Measurements from ENCODE around the gene CDC42EP3. TPM values are rescaled to one million over a fixed set of nuclear protein-coding genes. Genes with fewer than 3 reads are reported as not detected.

The CDC42EP3 gene
- total RNA-seq, 6 experiments from 2014 or later: 159 to 248 (median 201) TPM

DNA sequence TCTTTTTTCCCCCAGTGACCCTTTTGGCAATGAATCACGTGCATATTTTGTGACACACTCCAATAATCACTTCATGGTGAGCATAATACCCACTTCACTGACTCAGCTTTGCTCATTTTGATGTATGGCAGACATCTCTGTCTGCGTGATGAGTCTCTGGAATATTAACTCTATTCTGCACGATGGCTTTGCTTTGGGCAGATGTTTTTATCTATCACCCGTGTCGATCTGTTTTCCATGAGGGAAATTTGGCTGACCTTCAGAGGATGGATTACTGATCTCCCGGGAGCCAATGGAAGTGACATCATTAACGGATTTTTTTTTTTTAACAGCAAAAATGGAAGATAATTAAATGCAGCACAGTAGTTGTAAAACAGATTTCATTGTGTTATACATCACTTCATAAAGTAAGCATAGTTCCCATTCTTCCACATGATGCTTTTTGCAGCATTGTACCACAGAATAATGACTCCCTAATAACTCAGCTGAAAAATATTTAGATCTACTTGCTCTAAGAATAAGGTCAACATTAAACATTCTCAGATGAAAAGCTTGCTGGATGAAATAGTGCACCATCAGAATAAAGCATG lies 29.8 kb downstream of the CDC42EP3 start:
- TF ChIP-seq, protein P1, sequence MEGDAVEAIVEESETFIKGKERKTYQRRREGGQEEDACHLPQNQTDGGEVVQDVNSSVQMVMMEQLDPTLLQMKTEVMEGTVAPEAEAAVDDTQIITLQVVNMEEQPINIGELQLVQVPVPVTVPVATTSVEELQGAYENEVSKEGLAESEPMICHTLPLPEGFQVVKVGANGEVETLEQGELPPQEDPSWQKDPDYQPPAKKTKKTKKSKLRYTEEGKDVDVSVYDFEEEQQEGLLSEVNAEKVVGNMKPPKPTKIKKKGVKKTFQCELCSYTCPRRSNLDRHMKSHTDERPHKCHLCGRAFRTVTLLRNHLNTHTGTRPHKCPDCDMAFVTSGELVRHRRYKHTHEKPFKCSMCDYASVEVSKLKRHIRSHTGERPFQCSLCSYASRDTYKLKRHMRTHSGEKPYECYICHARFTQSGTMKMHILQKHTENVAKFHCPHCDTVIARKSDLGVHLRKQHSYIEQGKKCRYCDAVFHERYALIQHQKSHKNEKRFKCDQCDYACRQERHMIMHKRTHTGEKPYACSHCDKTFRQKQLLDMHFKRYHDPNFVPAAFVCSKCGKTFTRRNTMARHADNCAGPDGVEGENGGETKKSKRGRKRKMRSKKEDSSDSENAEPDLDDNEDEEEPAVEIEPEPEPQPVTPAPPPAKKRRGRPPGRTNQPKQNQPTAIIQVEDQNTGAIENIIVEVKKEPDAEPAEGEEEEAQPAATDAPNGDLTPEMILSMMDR (IDR thresholded peaks at IDR 0.05): no peak
- H3K9me3 Mint-ChIP-seq: no peaks in the 10 kb centered on the region
- peaks cover 65% of the 10 kb centered on the region for H3K36me3 Mint-ChIP-seq (ENCODE audit: low read depth)
- H3K27me3 Mint-ChIP-seq (ENCODE audit: insufficient read depth): peaks cover 11% of the 10 kb centered on the region
- peak overlapping the region; percentile 66 for H3K4me3 Mint-ChIP-seq
- peaks cover 96% of the 10 kb centered on the region for H3K4me1 Mint-ChIP-seq (ENCODE audit: low read depth)
- DNase-seq: peak; percentile 85
- H3K27ac Mint-ChIP-seq: peak overlapping the region; percentile 86

DNA sequence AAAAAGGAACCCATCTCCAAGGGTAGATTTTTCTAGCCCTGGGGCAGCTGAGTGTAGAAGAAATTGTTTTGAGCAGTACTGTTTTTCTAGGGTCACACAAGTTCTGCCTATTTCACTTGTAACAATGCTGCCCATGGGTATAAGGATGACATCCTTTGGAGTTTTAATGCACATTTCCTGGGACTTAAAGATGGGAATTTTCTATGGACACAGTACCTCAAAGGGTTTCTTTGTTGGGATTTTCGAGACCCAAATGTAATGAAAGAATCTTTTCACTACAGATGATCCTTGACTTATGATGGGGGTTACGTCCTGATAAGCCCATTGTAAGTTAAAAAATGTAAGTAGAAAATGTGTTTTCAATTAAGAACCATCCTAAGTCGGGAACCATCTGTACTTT lies 31.8 kb downstream of the CDC42EP3 start:
- Mint-ChIP-seq H3K27me3 (ENCODE audit: insufficient read depth) (peaks cover 16% of the 10 kb centered on the region), H3K27ac (peak overlapping the region; percentile 77), H3K4me1 (ENCODE audit: low read depth) (peaks cover 96% of the 10 kb centered on the region), H3K4me3 (0 out of 2 replicates have a peak overlapping the region, but pooled peaks have one; percentile 18), H3K9me3 (no peaks in the 10 kb centered on the region), H3K36me3 (ENCODE audit: low read depth) (peaks cover 46% of the 10 kb centered on the region)
- TF ChIP-seq, protein P1 (IDR thresholded peaks at IDR 0.05): no peak
- DNase-seq: no peak

DNA sequence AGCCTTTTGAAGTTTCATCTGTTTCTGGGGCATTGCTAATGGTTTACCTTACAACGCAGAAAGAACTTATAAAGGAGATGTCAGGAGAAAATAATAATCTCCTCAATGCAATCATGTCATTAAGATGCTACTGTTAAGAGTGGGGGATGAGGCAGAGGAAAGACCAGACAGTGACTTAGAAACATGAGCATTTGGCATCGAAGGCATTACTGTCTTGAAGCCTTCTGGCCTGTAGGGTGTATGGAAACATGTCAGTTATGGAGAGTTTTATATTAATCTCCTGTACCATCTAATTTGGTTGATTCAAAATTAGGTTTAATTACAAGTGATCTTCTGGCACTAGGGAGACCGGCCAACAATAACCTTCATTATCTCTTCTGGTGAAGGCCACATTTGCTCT lies 32.5 kb downstream of the CDC42EP3 start:
- H3K9me3 Mint-ChIP-seq: no peaks in the 10 kb centered on the region
- H3K4me3 Mint-ChIP-seq: no peak overlapping the region

DNA sequence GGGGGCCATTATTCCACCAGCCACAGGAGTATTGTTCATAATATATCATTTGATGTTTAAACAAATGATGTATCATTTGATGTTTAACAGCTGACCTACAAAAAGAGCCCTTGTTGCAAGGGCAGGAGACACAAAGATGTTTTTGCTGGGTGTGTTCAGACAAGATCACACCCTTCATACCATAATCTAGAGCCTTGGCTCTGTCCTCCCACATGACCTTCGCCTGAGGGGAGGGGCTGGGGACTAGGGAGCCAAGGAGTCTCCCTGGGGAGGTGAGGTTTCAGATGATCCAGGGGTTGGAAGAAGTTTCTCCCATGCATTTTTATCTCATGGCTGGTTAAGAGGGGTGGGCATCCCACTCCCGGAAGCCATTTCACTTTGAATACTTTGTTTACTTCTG lies 33.5 kb downstream of the CDC42EP3 start:
- H3K4me3 Mint-ChIP-seq: no peak overlapping the region
- TF ChIP-seq, protein P1 (IDR thresholded peaks at IDR 0.05): no peak

More for the DNA sequence above, 32.5 kb downstream of the CDC42EP3 start:
- H3K27ac Mint-ChIP-seq: peak overlapping the region; percentile 57
- DNase-seq: no peak
- TF ChIP-seq, protein P1 (IDR thresholded peaks at IDR 0.05): 0 out of 2 replicates have a peak, but pooled peaks have one; percentile 11
- H3K36me3 Mint-ChIP-seq (ENCODE audit: low read depth): peaks cover 40% of the 10 kb centered on the region
- peaks cover 16% of the 10 kb centered on the region for H3K27me3 Mint-ChIP-seq (ENCODE audit: insufficient read depth)
- peaks cover 96% of the 10 kb centered on the region for H3K4me1 Mint-ChIP-seq (ENCODE audit: low read depth)

DNA sequence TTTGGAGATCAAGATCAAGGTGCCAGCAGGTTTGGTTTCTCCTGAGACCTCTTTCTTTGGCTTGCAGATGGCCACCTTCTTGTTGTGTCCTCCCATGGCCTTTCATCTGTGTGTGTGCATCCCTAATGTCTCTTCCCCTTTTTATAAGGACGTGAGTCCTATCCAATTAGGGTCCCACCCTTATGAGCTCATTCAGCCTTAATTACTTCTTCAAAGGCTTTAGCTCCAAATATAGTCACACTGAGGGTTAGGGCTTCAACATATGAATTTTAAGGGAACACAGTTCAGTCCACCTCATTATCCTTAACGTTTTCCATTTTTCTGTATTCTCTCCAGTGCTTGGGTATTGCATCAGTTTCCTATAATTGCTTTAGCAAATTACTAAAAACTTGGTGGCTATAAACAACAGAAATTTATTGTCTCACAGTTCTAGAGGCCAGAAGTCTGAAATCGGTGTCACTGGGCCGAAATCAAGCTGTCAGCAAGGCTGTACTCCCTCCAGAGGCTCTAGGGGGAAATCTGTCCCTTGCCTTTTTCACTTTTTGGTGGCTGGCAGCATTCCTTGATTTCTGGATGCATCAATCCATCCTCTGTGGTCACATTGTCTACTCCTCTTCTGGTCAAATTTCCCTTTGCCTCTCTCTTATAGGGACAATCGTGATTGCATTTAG lies 34.1 kb downstream of the CDC42EP3 start:
- Mint-ChIP-seq H3K4me1 (ENCODE audit: low read depth) (peaks cover 96% of the 10 kb centered on the region), H3K27ac (peak overlapping the region; percentile 88), H3K9me3 (no peaks in the 10 kb centered on the region), H3K27me3 (ENCODE audit: insufficient read depth) (peaks cover 13% of the 10 kb centered on the region), H3K36me3 (ENCODE audit: low read depth) (peaks cover 23% of the 10 kb centered on the region), H3K4me3 (no peak overlapping the region; the same call in 1 of the 2 replicates)
- DNase-seq: no peak
- TF ChIP-seq, protein P1 (IDR thresholded peaks at IDR 0.05): peak; percentile 30; the same call in 1 of the 2 replicates

More for the DNA sequence above, 33.5 kb downstream of the CDC42EP3 start:
- peaks cover 30% of the 10 kb centered on the region for H3K36me3 Mint-ChIP-seq (ENCODE audit: low read depth)
- H3K9me3 Mint-ChIP-seq: no peaks in the 10 kb centered on the region
- H3K4me1 Mint-ChIP-seq (ENCODE audit: low read depth): peaks cover 96% of the 10 kb centered on the region
- H3K27ac Mint-ChIP-seq: peak overlapping the region; percentile 88
- peaks cover 13% of the 10 kb centered on the region for H3K27me3 Mint-ChIP-seq (ENCODE audit: insufficient read depth)
- DNase-seq: no peak

All from HFFc6 (cell line).